Aorta (tissue), 5 donors: ENCODE results near the gene DENND1A. TPM values are rescaled to one million over a fixed set of nuclear protein-coding genes. Genes with fewer than 3 reads are reported as not detected.

Experiments
- ATAC-seq: fragments of 200-7000 bp; cut with Tn5 transposase; one replicate; pipeline ENCODE4 v1.9.1; 2022; ENCODE audit warnings: moderate library complexity; ENCODE audit not compliant: low FRiP score
- DNase-seq, 2 donors: peaks; one replicate each; pipeline ENCODE4 v3.0.0-alpha.2; 2020
- H3K27ac ChIP-seq, 2 donors: one replicate each; pipeline ENCODE4 v1.5.1; 2013; ENCODE audit warnings: low read length in 2 of 2, mild to moderate bottlenecking in 2 of 2, moderate library complexity in 2 of 2, control low read depth in 1 of 2, inconsistent platforms in 1 of 2, low read depth in 1 of 2
- H3K27me3 ChIP-seq, 2 donors: one replicate each; pipeline ENCODE4 v1.6.1; 2013; ENCODE audit warnings: control low read depth in 1 of 2, low read length in 1 of 2, mild to moderate bottlenecking in 1 of 2, moderate library complexity in 1 of 2; ENCODE audit not compliant: insufficient read depth in 2 of 2, control insufficient read depth in 1 of 2
- H3K36me3 ChIP-seq, 2 donors: one replicate each; pipeline ENCODE4 v1.6.1; 2013; ENCODE audit warnings: control low read depth in 1 of 2, low read length in 1 of 2, mild to moderate bottlenecking in 1 of 2; ENCODE audit not compliant: insufficient read depth in 2 of 2, control insufficient read depth in 1 of 2
- H3K4me1 ChIP-seq, 2 donors: one replicate each; pipeline ENCODE4 v1.6.1; 2013; ENCODE audit warnings: low read length in 2 of 2, control low read depth in 1 of 2, mild to moderate bottlenecking in 1 of 2, moderate library complexity in 1 of 2; ENCODE audit not compliant: insufficient read depth in 2 of 2, control insufficient read depth in 1 of 2
- H3K4me3 ChIP-seq, 2 donors: one replicate each; pipeline ENCODE4 v1.5.1; 2013; ENCODE audit warnings: low read length in 2 of 2, control low read depth in 1 of 2, mild to moderate bottlenecking in 1 of 2
- H3K9me3 ChIP-seq: one replicate; pipeline ENCODE4 v1.6.1; 2013; ENCODE audit warnings: mild to moderate bottlenecking, low read length; ENCODE audit not compliant: control insufficient read depth
- WGBS, 2 donors: extraction: QIAGEN DNeasy Blood & Tissue Kit; methylation state at CpG; one replicate each; pipeline ENCODE4 v1.1.7; 2013; 5-methylcytosine and 5-hydroxymethylcytosine counted together
- intact Hi-C, 2 donors: fragments of 100-400 bp; cut with DNase I; formaldehyde crosslinking; loops; one replicate each; pipeline versions ENCODE4 v1.14.2 to v1.15.0; 2022
- polyA plus RNA-seq, 2 donors: library from polyadenylated mRNA; stranded (reverse); fragments of 200-250 nt; gene quantifications; one replicate each; pipeline ENCODE4 v1.2.3, GENCODE V29; 2013
- total RNA-seq, 2 donors: library from RNA; stranded (reverse); fragmentation: NEBNext Ultra II Directional; extraction: Animal tissue kit (Norgen Biotek cat#: 25700); gene quantifications; one replicate each; pipeline ENCODE4 v1.2.1, GENCODE V29; 2021
- donor health status: healthy with polysubstance abuse.
- donor health status: Bipolar disorder and iron deficiency.
- donor health status: DM: no; HTN: no; CAD: no.
- donor health status: DM: no; HTN: no; CAD: no.
- donor health status: DM: yes; HTN: yes; CAD: no.

The DENND1A gene
- total and polyA plus RNA-seq, 4 donors = 6.9 to 31.4 (median 15.3) TPM

DNA sequence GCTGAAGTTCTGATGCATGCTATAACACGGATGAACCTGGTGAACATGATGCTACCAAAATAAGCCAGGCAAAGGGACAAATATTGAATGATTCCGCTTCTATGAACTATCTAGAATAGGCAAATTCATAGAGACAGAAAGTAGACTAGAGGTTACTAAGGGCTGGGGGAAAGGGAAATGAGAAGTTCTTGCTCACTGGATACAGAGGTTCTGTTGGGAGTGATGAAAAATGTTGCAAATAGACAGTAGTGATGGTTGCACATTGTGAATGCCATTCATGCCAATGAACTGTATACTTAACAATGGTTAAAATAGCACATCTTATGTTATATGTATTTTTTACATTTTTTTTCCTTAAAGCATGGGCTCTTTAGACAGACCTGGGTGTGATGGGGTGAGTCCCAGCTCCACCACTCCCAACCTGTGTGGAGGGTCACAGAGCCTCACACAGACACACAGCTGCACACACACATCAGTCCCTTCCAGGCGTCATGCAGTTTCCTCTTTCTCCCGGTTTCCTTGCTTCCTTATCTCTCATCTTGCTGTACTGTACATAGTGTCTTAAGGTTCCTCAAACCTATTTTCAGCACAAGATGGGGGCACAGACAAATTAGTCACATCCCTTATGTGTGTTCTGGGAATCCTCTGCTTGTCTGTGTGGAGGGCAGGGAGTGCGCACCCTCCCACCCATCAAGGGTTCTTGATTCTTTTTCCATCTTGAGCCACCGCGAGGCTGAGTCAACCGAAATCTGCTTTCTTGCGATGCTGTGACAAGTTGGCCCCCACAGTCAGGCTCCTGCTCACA is 381.0 kb downstream of the DENND1A start:
- intact Hi-C loops = no loop called here
- ATAC-seq (no peak), DNase-seq (no peak)
- 84 to 91% methylated on average over 9 of the region's 9 CpGs for WGBS, 2 donors
- no peak overlapping the region for H3K4me3 ChIP-seq
- H3K36me3 ChIP-seq = no peaks in the 10 kb centered on the region
- H3K27ac ChIP-seq = no peak overlapping the region
- H3K9me3 ChIP-seq = no peaks in the 10 kb centered on the region
- H3K4me1 ChIP-seq = no peaks in the 10 kb centered on the region
- no peaks in the 10 kb centered on the region for H3K27me3 ChIP-seq

DNA sequence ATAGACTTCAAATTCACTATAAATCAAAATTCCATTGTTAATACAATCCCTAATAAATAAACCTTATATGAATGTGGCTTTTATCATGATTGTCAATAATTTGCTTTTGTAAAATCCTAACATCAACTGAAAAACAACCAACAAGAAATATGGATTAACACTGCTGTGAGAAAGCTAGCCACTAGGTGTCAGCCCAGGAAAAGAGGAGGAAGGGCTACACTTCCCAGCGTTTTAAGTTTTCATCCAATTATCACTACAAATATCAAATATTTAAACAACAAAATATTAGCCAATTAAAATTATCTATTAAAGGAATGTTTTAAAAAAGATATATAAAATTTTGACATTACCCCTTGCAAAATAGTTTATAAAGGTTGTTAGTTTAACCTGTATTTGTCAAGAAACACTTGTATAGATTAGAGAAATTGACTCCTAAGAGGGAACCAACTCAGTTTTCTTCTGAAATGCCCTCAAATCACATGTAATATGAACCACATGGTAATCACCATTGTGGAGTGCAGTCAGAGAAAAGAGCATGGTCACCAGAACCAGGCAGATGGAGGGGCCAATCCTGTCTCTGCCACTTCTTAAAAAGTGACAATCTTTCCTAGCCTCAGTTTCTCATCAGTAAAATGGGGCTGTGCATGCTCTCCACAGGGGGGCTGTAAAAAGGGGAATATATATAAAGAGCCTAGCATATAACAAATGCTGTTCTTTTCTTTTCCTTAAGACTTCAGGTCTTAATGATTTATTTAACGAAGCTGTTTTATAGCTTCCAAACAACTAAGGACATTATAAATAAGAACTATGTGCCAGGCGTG is 385.7 kb downstream of the DENND1A start:
- H3K9me3 ChIP-seq = no peaks in the 10 kb centered on the region
- intact Hi-C loops = loop anchor here in 1 of 2 donors (5.0 kb wide), 2 partner anchors 498 to 993 kb away; no protein-coding TSS in a partner anchor
- no peaks in the 10 kb centered on the region for H3K27me3 ChIP-seq
- 63 to 64% methylated on average over 3 of the region's 3 CpGs for WGBS, 2 donors
- no peak overlapping the region for H3K27ac ChIP-seq
- ATAC-seq (no peak), DNase-seq (no peak)
- no peaks in the 10 kb centered on the region for H3K4me1 ChIP-seq
- H3K36me3 ChIP-seq = no peaks in the 10 kb centered on the region
- no peak overlapping the region for H3K4me3 ChIP-seq

- Histone ChIP-seq H3K27ac (no peak overlapping the region), H3K9me3 (no peaks in the 10 kb centered on the region), H3K36me3 (no peaks in the 10 kb centered on the region), H3K27me3 (no peaks in the 10 kb centered on the region), H3K4me3 (no peak overlapping the region), H3K4me1 (no peaks in the 10 kb centered on the region)
- no peak for ATAC-seq
- 81 to 82% methylated on average over 8 of the region's 8 CpGs for WGBS, 2 donors
- intact Hi-C loops = loop anchor here in 1 of 2 donors (5.0 kb wide), 2 partner anchors 499 to 994 kb away; no protein-coding TSS in a partner anchor
- no peak for DNase-seq
Measured at GRCh38 chr9:123543492-123543891, 386.4 kb downstream of the DENND1A start.

DNA sequence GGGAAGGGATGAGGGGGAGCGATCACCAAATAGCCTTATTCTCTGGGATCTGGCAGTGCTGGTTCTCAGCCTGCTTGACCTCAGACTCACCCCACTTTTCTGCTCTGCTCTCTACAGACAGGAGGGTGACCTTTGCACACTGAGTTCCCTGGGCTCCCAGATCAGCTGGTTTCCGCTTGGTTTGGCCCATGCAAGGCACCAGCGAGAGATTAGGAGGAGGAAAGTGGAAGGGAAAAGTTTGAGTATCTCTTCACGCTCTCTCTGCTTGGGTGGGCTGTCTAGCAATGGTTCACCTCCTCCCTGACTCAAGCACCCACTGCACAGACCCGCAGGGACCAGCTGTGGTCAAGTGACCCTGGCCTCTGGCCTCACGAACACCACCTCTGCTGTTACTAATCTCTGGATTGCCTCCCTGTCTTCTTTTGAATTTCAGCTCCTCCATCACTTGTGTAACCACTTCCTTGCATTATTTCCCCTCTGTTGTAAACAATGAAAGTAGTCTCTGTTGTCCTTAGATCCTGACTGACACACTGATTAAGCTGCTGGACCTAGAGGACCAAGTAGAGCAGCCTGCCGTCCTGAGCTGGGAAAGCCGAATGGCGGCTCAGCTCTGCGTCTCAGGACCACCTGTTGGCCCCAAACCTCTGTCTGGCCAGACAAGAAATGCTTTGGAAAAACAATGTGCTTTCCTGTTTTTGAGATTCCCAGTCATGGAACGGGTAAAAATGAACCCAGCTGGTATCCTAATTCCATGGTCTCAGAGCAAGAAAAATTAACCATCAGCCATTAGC is 387.3 kb downstream of the DENND1A start:
- Histone ChIP-seq H3K9me3 (no peaks in the 10 kb centered on the region), H3K4me3 (no peak overlapping the region), H3K27ac (no peak overlapping the region), H3K4me1 (no peaks in the 10 kb centered on the region), H3K36me3 (no peaks in the 10 kb centered on the region), H3K27me3 (no peaks in the 10 kb centered on the region)
- 88 to 96% methylated on average over 11 of the region's 11 CpGs for WGBS, 2 donors
- intact Hi-C loops = loop anchor here in 1 of 2 donors (5.0 kb wide), 2 partner anchors 500 to 995 kb away; no protein-coding TSS in a partner anchor
- no peak for ATAC-seq
- no peak for DNase-seq

- DNase-seq (no peak), ATAC-seq (no peak)
- Histone ChIP-seq H3K36me3 (no peaks in the 10 kb centered on the region), H3K27me3 (no peaks in the 10 kb centered on the region), H3K27ac (no peak overlapping the region), H3K4me1 (no peaks in the 10 kb centered on the region), H3K9me3 (no peaks in the 10 kb centered on the region), H3K4me3 (no peak overlapping the region)
- 22 to 31% methylated on average over 5 of the region's 5 CpGs for WGBS, 2 donors
- intact Hi-C loops = loop anchor here in 1 of 2 donors (5.0 kb wide), 2 partner anchors 501 to 996 kb away; no protein-coding TSS in a partner anchor
Measured at GRCh38 chr9:123541411-123541810, 388.5 kb downstream of the DENND1A start.

- H3K27me3 ChIP-seq = no peaks in the 10 kb centered on the region
- H3K9me3 ChIP-seq = no peaks in the 10 kb centered on the region
- no peak overlapping the region for H3K27ac ChIP-seq
- H3K4me3 ChIP-seq = no peak overlapping the region
- WGBS, 2 donors = 78 to 81% methylated on average over 3 of the region's 3 CpGs
- no peaks in the 10 kb centered on the region for H3K36me3 ChIP-seq
- intact Hi-C loops = loop anchor here in 1 of 2 donors (5.0 kb wide), 2 partner anchors 502 to 997 kb away; no protein-coding TSS in a partner anchor
- DNase-seq = no peak
- no peaks in the 10 kb centered on the region for H3K4me1 ChIP-seq
- ATAC-seq = no peak
Measured at GRCh38 chr9:123540457-123540856, 389.5 kb downstream of the DENND1A start.

DNA sequence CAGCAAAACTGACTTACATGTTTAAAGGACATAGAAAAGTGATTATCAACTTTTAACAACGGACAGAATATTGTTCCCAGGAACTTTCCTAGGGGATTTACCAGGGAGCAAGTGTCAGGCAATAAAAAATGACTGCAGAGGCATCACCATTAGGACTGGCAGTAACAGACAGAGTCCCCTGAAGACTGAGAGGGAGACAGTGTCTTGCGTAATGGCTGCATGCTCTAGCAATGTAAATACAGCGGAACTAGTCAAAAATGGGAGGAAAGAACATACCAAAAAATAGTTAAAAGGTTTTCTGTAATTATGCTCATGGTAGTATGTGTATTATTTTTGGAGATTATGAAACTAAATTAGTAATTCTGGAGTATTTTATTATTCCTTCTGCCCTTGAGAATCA is 392.1 kb downstream of the DENND1A start:
- no peak overlapping the region for H3K27ac ChIP-seq
- intact Hi-C loops = no loop called here
- WGBS, 2 donors = 85 to 86% methylated on average over 3 of the region's 3 CpGs
- peaks cover 0 to 1% of the 10 kb centered on the region in 2 donors for H3K36me3 ChIP-seq
- H3K4me1 ChIP-seq = no peaks in the 10 kb centered on the region
- DNase-seq (no peak), ATAC-seq (no peak)
- no peaks in the 10 kb centered on the region for H3K27me3 ChIP-seq
- peaks cover 1% of the 10 kb centered on the region for H3K9me3 ChIP-seq
- H3K4me3 ChIP-seq = no peak overlapping the region

DNA sequence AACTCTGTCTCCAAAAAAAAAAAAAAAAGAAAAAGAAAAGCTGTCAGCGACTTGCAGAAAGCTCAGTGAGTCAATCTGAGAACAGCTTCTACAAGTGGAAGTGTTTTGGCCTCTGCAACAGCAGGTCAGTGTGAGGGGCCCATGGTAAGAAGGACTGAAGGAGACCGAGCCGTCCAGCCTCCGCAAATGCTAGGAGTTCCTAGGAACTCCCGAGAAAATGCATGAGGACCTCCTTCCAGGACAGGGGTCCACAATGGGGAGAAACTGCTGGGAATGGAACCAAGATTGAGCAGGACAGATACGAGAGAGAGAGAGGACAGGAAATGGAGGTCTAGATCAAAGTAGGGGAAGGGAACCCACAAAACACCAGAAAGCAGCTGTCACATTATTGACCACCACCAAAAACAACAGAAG is 393.5 kb downstream of the DENND1A start:
- Histone ChIP-seq H3K36me3 (peaks cover 0 to 1% of the 10 kb centered on the region in 2 donors), H3K9me3 (peaks cover 1% of the 10 kb centered on the region), H3K27me3 (no peaks in the 10 kb centered on the region), H3K4me1 (no peaks in the 10 kb centered on the region), H3K4me3 (no peak overlapping the region), H3K27ac (no peak overlapping the region)
- intact Hi-C loops = no loop called here
- no peak for DNase-seq
- no peak for ATAC-seq
- WGBS, 2 donors = 93 to 96% methylated on average over 6 of the region's 6 CpGs
